ENCODE data around the gene ABHD16A.

DNA sequence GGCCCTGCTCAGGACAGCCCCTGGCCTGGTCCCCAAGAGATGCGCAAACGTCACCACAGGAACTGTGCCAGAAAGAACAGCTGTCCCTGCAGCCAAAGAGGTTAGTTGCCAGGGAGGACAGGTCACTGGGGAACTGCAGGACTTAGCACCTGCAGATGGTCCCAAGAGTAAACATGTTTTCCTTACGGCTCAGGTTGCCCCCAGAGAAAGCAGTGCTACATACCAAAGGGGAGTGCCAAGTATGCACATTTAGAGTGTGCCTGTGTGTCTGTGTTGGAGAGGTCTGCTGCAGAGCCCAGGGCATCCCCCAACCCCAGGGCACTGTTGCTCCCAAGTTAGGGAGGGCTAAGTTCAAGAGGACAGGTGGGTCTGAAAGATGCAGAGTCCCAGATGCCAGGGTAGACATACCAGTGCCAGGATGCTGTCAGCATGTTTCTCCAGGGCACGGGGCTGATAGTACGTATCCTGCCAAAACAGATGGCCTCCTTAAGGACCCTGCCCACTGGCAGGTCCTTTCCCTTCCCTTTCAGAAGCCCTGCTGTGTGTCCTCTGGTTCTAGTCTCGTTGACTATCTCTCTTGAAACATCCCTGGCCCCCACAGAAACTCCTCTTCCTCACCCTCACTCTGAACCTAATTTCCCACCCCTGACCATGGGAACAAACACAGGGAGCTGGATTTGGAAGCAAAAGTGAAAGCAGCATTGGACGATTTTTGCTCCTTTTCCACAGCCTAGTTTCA, 1.3 kb downstream of the ABHD16A start:
- TF ChIP-seq FOXM1 (IDR thresholded peaks at IDR 0.05; ENCODE audit: borderline replicate concordance) (no peak), FOXK2 (IDR thresholded peaks at IDR 0.05) (no peak), HDGF (IDR thresholded peaks at IDR 0.05; ENCODE audit: borderline replicate concordance) (no peak), NFRKB (IDR thresholded peaks at IDR 0.05) (no peak)
- TF ChIP-seq, protein P1, sequence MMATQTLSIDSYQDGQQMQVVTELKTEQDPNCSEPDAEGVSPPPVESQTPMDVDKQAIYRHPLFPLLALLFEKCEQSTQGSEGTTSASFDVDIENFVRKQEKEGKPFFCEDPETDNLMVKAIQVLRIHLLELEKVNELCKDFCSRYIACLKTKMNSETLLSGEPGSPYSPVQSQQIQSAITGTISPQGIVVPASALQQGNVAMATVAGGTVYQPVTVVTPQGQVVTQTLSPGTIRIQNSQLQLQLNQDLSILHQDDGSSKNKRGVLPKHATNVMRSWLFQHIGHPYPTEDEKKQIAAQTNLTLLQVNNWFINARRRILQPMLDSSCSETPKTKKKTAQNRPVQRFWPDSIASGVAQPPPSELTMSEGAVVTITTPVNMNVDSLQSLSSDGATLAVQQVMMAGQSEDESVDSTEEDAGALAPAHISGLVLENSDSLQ (IDR thresholded peaks at IDR 0.05) = no peak

Data from HEK293T (cell line).